T-helper 1 cell (primary cell): ENCODE measurements around the gene VCAN.
A peak's percentile ranks its signal among the peaks of the same experiment; 100 is the strongest.
"Not testable (repeated sequence)": the region's sequence is repeated elsewhere in the genome, so short reads cannot be mapped to it uniquely, and the experiment has no call there.

Source experiments
- DNase-seq, 5 donors: peaks; one replicate each; pipeline ENCODE4 v3.0.0-alpha.2; 2012 to 2020
- total RNA-seq, 4 donors: gene quantifications; one replicate each; lab custom pipeline; 2026; lab: John Stamatoyannopoulos, UW

The VCAN gene
- total RNA-seq, result 0 to 4.3 (median 1.1) reads per million in 4 donors

GRCh38 chr5:83471405-83472212 is at the start of gene VCAN:
TSS of gene VCAN (plus strand) at chr5:83471744. CDS start at chr5:83483519, 11,775 bp downstream.
- DNase-seq, result no peak

GRCh38 chr5:83422284-83422683 is 49.3 kb upstream of the VCAN start:
- DNase-seq, result no peak

- no peak for DNase-seq
Measured at GRCh38 chr5:83426855-83427254, 44.7 kb upstream of the VCAN start.

- no peak for DNase-seq
Measured at GRCh38 chr5:83428126-83428525, 43.4 kb upstream of the VCAN start.

GRCh38 chr5:83428890-83429289 is 42.7 kb upstream of the VCAN start:
- DNase-seq, result no peak

- peak in 4 of 5 donors; percentile 8 to 45 (median 34) for DNase-seq
Measured at GRCh38 chr5:83430130-83431010, 41.2 kb upstream of the VCAN start.

- no peak for DNase-seq
Measured at GRCh38 chr5:83433891-83434290, 37.7 kb upstream of the VCAN start.

GRCh38 chr5:83434946-83435345 is 36.6 kb upstream of the VCAN start:
- no peak for DNase-seq

GRCh38 chr5:83436276-83436675 is 35.3 kb upstream of the VCAN start:
- DNase-seq, result no peak

- DNase-seq, result not testable (repeated sequence)
Measured at GRCh38 chr5:83437697-83438096, 33.8 kb upstream of the VCAN start.

GRCh38 chr5:83440826-83441225 is 30.7 kb upstream of the VCAN start:
- DNase-seq, result no peak

GRCh38 chr5:83441747-83442146 is 29.8 kb upstream of the VCAN start:
- DNase-seq, result no peak

GRCh38 chr5:83443534-83443933 is 28.0 kb upstream of the VCAN start:
- DNase-seq, result no peak

GRCh38 chr5:83444445-83444844 is 27.1 kb upstream of the VCAN start:
- no peak for DNase-seq

GRCh38 chr5:83446253-83446947 is 25.1 kb upstream of the VCAN start:
- DNase-seq, result no peak

GRCh38 chr5:83447533-83447932 is 24.0 kb upstream of the VCAN start:
- no peak for DNase-seq

GRCh38 chr5:83450183-83450966 is 21.2 kb upstream of the VCAN start:
- no peak for DNase-seq

- no peak for DNase-seq
Measured at GRCh38 chr5:83450967-83451248, 20.6 kb upstream of the VCAN start.

GRCh38 chr5:83451955-83452354 is 19.6 kb upstream of the VCAN start:
- DNase-seq, result no peak

GRCh38 chr5:83453937-83454336 is 17.6 kb upstream of the VCAN start:
- DNase-seq, result no peak

GRCh38 chr5:83464261-83464660 is 7.3 kb upstream of the VCAN start:
- DNase-seq, result no peak

- DNase-seq, result no peak
Measured at GRCh38 chr5:83467371-83468035, 4.0 kb upstream of the VCAN start.
